GM12864 (cell line): ENCODE results near the gene CAT.

Experiments used
- DNase-seq: peaks from one replicate; pipeline ENCODE4 v3.0.0-alpha.2; 2011; ENCODE audit warnings: low read depth
- H3K4me3 ChIP-seq: 2 replicates; pipeline ENCODE4 v1.5.1; 2011; ENCODE audit warnings: mild to moderate bottlenecking, low read depth, low read length, control low read depth
- TF ChIP-seq, protein P1 (sequence below): IDR thresholded peaks from 2 replicates; pipeline ENCODE4 v1.5.1; 2011; ENCODE audit warnings: low read depth, mild to moderate bottlenecking, moderate library complexity, low read length, control low read depth, inconsistent platforms; ENCODE audit errors: missing control alignments

CAT gene

DNA sequence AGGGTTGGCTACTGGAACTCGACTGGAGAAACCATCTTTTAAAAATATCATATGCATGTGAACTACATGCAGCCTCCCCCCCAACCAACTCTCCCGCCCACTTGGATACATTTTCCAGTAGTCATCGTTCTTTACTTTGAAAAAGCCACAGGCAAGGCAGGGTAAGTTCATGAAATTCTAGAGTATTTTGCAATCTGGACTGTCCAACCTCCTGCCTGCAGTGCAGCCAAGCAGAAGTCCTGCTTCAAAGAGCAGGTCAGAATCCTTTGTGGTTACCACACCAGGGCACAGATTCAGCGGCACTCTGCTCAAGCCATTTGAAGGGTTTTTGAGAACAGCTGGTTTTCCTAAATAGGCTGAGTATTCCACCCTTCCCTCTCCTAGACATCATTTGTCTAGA, 62.8 kb downstream of the CAT start:
- DNase-seq = no peak
- TF ChIP-seq, protein P1, sequence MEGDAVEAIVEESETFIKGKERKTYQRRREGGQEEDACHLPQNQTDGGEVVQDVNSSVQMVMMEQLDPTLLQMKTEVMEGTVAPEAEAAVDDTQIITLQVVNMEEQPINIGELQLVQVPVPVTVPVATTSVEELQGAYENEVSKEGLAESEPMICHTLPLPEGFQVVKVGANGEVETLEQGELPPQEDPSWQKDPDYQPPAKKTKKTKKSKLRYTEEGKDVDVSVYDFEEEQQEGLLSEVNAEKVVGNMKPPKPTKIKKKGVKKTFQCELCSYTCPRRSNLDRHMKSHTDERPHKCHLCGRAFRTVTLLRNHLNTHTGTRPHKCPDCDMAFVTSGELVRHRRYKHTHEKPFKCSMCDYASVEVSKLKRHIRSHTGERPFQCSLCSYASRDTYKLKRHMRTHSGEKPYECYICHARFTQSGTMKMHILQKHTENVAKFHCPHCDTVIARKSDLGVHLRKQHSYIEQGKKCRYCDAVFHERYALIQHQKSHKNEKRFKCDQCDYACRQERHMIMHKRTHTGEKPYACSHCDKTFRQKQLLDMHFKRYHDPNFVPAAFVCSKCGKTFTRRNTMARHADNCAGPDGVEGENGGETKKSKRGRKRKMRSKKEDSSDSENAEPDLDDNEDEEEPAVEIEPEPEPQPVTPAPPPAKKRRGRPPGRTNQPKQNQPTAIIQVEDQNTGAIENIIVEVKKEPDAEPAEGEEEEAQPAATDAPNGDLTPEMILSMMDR = no peak
- no peak overlapping the region for H3K4me3 ChIP-seq

DNA sequence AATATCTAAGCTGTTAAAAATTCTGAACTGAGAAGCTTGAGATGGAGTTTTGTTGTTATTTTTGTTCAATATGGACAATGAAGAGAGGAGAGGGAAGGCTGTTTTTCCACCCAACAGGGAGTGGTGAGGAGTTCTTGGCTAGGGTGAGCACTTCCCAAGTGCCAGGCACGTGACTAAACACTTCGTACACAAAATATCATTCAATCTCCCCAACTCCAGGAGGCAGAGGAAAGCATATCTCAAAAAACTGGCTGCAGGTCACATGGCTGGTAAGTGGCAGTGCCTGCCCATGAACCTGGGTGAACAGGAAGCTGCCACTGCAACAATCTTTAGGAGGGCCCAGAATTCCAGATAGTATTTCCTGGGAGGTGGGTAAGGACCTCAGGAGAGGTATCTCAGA, 63.2 kb downstream of the CAT start:
- H3K4me3 ChIP-seq = no peak overlapping the region
- TF ChIP-seq, protein P1 = no peak
- DNase-seq = no peak

DNA sequence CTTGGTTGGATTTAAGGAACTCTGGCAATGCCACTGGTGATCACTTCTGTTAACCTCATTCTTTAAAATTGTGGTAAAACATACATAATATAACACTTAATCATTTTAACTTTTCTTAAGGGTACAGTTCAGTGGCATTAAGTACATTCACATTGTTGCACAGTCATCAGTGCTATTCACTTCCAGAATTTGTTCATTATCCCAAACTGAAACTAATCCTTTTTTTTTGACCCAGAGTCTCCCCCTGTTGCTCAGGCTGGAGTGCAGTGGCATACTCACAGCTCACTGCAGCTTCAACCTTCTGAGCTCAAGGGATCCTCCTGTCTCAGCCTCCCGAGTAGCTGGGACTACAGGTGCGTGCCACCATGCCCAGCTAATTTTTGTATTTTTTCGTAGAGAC, 64.2 kb downstream of the CAT start:
- H3K4me3 ChIP-seq = no peak overlapping the region
- TF ChIP-seq, protein P1 = no peak
- no peak for DNase-seq

DNA sequence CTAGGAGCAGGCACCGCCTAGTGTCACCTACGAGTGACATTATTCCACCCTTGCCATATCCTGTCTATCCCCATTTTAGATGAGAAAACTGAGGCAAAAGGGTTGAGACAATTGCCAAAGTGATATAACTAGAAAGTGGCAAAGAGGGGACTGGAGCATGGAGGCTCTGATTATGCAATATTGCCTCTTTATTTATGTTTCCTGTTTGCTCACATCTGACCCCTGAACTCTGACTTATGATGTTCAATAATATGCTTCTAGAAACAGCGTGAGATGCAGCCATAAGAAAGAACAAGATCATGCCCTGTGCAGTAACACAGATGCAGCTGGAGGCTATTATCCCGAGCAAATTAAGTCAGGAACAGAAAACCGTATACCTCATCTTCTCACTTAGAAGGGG, 67.1 kb downstream of the CAT start:
- DNase-seq = no peak
- no peak overlapping the region for H3K4me3 ChIP-seq
- TF ChIP-seq, protein P1 = no peak

DNA sequence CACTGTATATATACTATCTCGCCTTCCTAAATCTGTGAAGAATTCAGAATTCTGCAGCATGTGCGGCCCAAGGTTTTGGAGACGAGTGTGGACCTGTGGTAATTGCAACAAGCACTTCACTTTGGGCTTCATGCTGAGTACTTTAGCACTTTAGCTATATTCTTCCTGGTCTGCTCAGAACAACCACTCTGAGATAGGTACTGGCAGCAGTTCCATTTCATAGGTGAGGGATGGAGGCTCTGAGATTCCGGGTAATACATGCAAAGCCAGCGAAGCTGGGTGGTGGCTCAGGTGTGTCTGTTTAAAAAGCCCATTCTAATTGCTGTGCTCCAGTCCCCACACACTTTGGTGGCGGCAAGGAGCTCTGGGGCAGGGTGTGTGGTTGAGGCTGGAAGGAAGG, 68.4 kb downstream of the CAT start:
- DNase-seq = no peak
- TF ChIP-seq, protein P1 = no peak
- H3K4me3 ChIP-seq = no peak overlapping the region

DNA sequence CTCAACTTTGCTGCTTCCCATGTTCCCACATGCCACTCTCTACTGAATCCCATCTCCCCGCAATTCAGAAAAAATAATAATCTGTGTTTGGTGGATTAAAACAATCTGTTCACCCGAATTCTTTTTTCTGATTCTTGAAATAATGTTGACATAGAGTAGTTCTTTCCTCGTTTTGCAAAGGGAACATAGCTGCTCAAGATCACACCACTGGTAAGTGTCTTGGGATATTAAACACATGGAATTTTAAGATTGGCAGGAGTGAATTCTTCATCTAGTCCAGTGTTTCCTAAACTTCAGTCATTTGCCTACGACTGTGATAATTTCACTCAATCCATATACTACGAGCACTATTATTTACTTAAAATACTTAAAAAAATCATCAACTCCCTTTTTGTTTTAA, 68.9 kb downstream of the CAT start:
- no peak for DNase-seq
- TF ChIP-seq, protein P1 = no peak
- H3K4me3 ChIP-seq = no peak overlapping the region

DNA sequence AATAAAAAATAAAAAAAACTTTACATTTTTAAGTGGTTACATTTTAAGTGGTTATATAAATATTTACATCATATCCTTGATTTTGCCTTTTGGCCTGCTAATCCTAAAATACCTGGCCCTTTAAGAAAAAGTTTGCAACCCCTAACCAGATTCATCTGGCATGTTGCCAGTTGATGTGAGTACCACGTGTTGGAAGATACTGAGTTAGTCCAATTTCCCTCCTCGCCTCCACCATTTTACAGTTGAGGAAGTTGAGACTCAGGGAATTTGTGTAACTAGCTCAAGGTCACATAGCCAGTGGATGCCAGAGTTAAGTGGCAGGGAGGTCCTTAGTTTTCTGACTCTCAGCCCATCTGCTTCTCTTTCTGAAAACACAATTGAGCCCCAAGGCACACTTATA, 69.8 kb downstream of the CAT start:
- TF ChIP-seq, protein P1 = no peak
- DNase-seq = no peak
- no peak overlapping the region for H3K4me3 ChIP-seq
